SK-N-SH treated with all-trans-retinoic acid at 6 μM for 48 hours (cell line): Measurements from ENCODE around the gene USP17L19.
"Not testable (repeated sequence)": the region's sequence is repeated elsewhere in the genome, so short reads cannot be mapped to it uniquely, and the experiment has no call there.

ENCODE experiments used
- ATAC-seq: fragments of 200-7000 bp; cut with Tn5 transposase; 3 replicates; pipeline ENCODE4 v1.9.1; 2020; ENCODE audit warnings: mild to moderate bottlenecking, moderate library complexity

USP17L19 gene

GRCh38 chr4:9253078-9253477, at the start of gene USP17L19:
Gene USP17L19, plus strand, starts transcription at chr4:9253378. Its CDS starts 0 bp downstream, at chr4:9253378.
- ATAC-seq: not testable (repeated sequence)

GRCh38 chr4:9210357-9210756, 42.8 kb upstream of the USP17L19 start, which contains the start of gene USP17L10:
Gene USP17L10, plus strand, starts transcription at chr4:9210657. Its CDS starts 0 bp downstream, at chr4:9210657.
- not testable (repeated sequence) for ATAC-seq

- ATAC-seq: not testable (repeated sequence)
Observed at GRCh38 chr4:9214701-9215100, 38.5 kb upstream of the USP17L19 start.

- ATAC-seq: not testable (repeated sequence)
Observed at GRCh38 chr4:9215105-9215504, 38.1 kb upstream of the USP17L19 start, which contains the start of gene USP17L11. Gene USP17L11, plus strand, starts transcription at chr4:9215405. Its CDS starts 0 bp downstream, at chr4:9215405.

GRCh38 chr4:9219852-9220251, 33.3 kb upstream of the USP17L19 start, which contains the start of gene USP17L12:
Gene USP17L12, plus strand, starts transcription at chr4:9220152. Its CDS starts 0 bp downstream, at chr4:9220152.
- not testable (repeated sequence) for ATAC-seq

GRCh38 chr4:9224596-9224995, 28.6 kb upstream of the USP17L19 start, which contains the start of gene USP17L13:
Gene USP17L13, plus strand, starts transcription at chr4:9224896. Its CDS starts 0 bp downstream, at chr4:9224896.
- not testable (repeated sequence) for ATAC-seq

GRCh38 chr4:9230249-9230648, 22.9 kb upstream of the USP17L19 start:
- not testable (repeated sequence) for ATAC-seq

- ATAC-seq: not testable (repeated sequence)
Observed at GRCh38 chr4:9234085-9234484, 19.1 kb upstream of the USP17L19 start, which contains the start of gene USP17L15. Gene USP17L15, plus strand, starts transcription at chr4:9234385. Its CDS starts 0 bp downstream, at chr4:9234385.

- ATAC-seq: not testable (repeated sequence)
Observed at GRCh38 chr4:9238461-9238860, 14.7 kb upstream of the USP17L19 start.

GRCh38 chr4:9243579-9243978, 9.6 kb upstream of the USP17L19 start, which contains the start of gene USP17L17:
Gene USP17L17, plus strand, starts transcription at chr4:9243879. Its CDS starts 0 bp downstream, at chr4:9243879.
- not testable (repeated sequence) for ATAC-seq

- ATAC-seq: not testable (repeated sequence)
Observed at GRCh38 chr4:9247953-9248680, 5.1 kb upstream of the USP17L19 start, which contains the start of gene USP17L18. Gene USP17L18, plus strand, starts transcription at chr4:9248630. Its CDS starts 0 bp downstream, at chr4:9248630.

GRCh38 chr4:9257824-9258223, 4.6 kb downstream of the USP17L19 start, which contains the start of gene USP17L20:
Gene USP17L20, plus strand, starts transcription at chr4:9258124. Its CDS starts 0 bp downstream, at chr4:9258124.
- ATAC-seq: not testable (repeated sequence)

- not testable (repeated sequence) for ATAC-seq
Observed at GRCh38 chr4:9262572-9262971, 9.4 kb downstream of the USP17L19 start, which contains the start of gene USP17L21. Gene USP17L21, plus strand, starts transcription at chr4:9262872. Its CDS starts 0 bp downstream, at chr4:9262872.

GRCh38 chr4:9267319-9267718, 14.1 kb downstream of the USP17L19 start, which contains the start of gene USP17L22:
Gene USP17L22, plus strand, starts transcription at chr4:9267619. Its CDS starts 0 bp downstream, at chr4:9267619.
- ATAC-seq: not testable (repeated sequence)

GRCh38 chr4:9271719-9272118, 18.5 kb downstream of the USP17L19 start:
- ATAC-seq: not testable (repeated sequence)
